ENCODE results near the gene SLC39A12.

DNA sequence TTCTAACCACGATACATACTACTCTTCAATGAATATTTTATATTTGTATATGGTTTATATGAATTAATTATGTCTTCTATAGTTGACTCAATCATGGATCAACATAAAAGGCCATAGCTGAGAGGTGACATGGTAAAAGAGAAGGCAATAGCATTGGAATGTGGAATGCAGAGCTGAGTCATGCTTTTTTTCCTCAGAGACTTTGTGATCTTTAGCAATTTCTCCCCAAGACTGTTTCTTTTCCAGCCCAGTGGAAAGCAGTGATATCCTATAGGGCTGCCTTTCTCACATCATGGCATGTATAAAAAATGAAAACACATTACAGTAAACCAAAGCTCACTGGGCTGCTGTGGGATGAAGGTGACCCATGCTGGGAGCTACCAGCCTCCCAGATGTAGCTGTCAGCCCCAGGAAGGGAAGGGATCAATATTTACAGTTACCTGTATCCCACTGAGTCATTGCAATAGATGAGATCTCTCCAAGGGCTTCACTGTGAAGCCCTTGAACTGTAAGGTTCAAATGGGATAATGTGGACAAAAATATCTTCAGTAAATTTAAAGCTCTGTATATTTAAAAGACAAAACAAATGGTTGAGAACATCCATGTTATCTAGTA, 30.2 kb downstream of the SLC39A12 start:
- TF ChIP-seq, protein P1, sequence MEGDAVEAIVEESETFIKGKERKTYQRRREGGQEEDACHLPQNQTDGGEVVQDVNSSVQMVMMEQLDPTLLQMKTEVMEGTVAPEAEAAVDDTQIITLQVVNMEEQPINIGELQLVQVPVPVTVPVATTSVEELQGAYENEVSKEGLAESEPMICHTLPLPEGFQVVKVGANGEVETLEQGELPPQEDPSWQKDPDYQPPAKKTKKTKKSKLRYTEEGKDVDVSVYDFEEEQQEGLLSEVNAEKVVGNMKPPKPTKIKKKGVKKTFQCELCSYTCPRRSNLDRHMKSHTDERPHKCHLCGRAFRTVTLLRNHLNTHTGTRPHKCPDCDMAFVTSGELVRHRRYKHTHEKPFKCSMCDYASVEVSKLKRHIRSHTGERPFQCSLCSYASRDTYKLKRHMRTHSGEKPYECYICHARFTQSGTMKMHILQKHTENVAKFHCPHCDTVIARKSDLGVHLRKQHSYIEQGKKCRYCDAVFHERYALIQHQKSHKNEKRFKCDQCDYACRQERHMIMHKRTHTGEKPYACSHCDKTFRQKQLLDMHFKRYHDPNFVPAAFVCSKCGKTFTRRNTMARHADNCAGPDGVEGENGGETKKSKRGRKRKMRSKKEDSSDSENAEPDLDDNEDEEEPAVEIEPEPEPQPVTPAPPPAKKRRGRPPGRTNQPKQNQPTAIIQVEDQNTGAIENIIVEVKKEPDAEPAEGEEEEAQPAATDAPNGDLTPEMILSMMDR (IDR thresholded peaks at IDR 0.05) = no peak
- TF ChIP-seq POLR2A (IDR thresholded peaks at IDR 0.05) = no peak

Data from body of pancreas (tissue), 4 donors.